ENCODE data around the gene UGT1A10.

The UGT1A10 gene

DNA sequence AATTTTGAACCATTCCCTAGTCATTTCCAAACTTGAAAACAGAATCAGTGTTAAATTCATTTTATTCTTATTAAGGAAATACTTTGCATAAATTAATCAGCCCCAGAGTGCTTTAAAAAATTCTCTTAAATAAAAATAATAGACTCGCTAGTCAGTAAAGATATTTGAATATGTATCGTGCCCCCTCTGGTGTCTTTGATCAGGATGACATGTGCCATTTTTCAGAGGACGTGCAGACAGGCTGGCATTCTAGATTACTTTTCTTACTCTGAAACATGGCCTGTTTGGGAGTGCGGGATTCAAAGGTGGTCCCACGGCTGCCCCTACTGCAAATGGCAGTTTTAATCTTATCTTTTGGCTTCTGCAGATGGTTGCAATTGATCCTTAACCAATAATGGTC lies 136.3 kb downstream of the UGT1A10 start:
- no peak for DNase-seq (ENCODE audit: low read depth, low spot score)

DNA sequence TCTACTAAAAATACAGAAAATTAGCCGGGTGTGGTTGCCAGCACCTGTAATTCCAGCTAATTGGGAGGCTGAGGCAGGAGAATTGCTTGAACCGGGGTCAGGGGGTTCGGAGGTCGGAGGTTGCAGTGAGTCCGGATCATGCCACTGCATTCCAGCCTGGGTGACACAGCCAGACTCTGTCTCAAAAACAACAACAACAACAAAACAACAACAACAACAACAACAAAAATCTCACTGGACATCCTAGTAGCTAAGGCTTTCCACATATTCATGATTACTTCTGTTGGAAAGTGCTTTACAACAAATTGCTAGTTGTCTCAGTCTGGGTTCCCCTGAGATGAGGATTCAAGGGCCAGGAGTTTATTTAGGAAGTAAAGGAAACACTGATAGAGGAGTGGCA lies 137.6 kb downstream of the UGT1A10 start:
- DNase-seq (ENCODE audit: low read depth, low spot score): no peak

DNA sequence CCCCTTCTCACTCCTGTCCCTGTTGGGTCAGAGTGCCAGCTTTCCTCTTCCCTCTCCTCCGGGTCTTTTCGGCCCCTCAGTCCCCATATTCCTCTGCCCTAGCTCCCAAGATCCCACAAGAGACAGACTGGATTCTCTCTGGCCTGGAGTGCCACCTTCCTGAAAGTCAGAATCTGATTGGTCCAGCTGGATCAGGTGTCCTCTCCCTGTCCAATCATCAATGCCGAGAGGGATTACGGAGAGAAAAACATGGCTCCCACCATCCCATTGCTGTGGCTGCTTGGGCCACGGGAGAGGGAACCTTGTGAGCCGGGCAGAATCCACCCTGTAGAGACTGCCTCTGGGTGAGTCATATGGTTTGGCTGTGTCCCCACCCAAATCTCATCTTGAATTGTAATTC lies 139.2 kb downstream of the UGT1A10 start:
- no peak for DNase-seq (ENCODE audit: low read depth, low spot score)

DNA sequence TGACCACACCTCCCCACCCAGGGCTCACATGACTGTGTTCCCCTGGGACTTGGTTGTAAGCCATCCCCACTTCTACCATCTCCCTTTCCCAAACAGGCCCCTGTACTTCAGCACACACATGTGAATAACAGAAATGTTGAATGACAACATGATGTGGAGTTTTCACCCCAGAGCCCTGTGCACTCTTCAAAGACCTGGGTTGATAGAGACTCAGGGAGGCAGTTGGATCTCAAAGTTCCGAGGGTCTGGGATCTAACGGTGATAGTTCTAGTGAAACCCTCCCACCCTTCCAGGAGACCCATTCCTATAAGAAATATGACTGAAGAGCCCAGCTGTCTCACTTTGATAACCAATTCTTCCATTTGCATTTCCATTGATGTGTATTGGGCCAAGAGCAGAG lies 141.8 kb downstream of the UGT1A10 start, which contains the start of gene MROH2A:
Gene MROH2A, plus strand, starts transcription at position 301 of the 400 bp plus-strand sequence. CDS start 1,029 bp downstream, outside the sequence.
- DNase-seq (ENCODE audit: low read depth, low spot score): no peak

DNA sequence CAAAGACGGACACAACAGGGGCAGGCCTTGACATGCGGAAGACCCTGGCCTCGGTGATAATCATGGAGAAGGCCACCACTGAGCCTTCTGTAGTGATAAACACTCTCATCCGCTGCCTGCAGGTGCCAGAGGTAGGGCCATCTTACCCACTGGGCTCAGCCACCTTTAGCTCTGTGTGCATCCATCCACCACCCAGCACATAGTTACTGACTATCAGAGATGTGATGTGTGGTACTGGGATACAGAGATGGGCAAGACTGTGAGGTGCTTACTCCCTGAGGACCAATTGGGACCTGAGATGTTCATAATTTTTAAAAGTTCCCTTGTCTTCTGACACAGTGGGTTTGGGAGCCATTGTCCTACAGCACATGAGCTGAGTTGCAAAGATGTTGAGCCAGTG lies 143.5 kb downstream of the UGT1A10 start:
- no peak for DNase-seq (ENCODE audit: low read depth, low spot score)

DNA sequence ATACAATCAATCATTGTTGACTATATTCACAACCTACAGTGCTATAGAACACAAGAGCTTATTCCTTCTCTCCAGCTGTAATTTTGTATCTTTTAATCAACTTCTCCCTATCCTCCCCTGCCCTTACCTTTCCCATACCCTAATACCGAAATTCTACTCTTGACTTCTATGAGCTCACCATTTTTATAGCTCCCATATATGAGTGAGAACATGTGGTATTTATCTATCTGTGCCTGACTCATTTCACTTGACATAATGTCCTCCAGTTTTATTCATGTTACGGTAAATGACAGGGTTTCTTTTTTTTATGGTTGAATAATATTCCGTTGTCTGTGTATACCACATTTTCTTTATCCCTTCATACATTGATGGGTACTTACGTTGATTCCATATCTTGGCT lies 144.5 kb downstream of the UGT1A10 start:
- DNase-seq (ENCODE audit: low read depth, low spot score): no peak

DNA sequence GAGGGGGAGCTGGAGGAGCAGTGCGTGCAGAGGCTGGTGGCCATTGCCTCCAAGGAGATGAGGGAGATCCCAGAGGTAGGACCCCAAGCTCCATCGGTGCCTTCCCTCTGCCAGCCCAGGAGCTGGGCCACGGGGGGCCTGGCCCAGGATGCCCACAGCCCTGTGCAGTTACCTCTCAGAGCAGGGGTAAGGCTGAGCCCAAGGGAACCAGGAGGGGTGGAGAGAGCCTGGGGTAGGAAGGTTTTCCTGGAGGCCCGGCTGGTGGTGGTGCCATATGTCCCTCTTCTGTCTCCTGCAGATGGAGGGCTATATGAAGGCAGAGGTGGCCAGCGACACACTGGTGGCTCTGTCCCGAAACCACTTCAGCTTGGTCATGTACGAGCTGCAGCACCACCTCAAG lies 153.3 kb downstream of the UGT1A10 start:
- no peak for DNase-seq (ENCODE audit: low read depth, low spot score)

DNA sequence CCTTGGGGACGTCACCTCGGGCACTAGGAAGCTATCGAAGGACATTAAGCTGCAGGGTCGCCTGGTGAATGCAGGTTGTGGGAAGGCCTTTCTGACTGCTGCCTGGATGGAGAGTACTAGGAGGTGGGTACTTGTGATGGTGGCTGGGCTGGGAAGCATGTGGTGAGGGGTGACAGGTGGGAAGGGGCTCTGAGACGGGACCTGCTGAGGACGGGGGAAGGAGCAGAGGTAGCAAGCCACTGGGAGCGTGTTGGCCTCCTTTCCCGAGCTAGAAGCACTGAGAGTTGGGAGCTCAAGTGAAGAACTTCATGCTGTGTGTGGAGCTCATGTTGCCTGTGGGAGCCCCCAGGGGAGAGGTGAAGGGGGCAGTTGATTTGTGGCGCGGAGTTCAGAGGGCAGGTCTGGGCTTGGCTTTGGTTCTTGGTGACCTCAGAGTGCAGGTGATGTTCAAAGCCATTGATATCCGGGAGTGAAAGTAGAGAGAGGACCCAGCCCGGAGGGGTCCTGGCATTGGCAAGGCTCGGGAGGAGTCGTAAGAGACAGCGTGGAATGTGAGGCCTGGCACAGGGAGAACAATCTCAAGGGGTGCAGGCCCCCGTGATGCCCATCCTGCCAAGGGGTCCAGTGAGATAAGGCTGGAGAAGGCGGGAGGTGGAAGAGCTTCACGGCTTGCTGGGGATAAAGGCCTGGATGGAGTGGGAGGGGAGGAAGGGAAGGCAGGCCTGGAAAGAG lies 155.1 kb downstream of the UGT1A10 start:
- no peak for DNase-seq (ENCODE audit: low read depth, low spot score)

DNA sequence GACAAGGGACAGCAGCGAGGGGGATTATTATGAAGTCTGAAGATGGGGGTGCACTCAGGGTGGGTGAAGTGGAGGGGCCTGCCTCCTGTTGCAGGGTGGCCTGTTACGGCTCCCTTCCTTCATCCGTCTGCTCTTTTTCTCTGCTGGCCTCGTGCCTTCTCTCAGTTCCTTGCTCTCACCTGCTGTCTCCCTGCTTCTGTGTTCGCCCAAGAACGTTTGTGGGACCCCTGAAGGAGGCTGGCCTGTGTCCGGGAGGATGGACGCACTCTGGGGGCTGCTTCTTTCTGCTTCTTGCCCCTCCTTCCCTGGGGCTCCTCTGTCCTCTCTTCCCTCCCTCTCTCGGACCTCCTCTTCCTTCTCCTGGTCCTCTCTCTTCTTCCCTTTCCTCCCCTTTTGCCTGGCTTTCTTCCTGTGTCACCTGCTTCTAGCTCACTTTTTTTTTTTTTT lies 155.7 kb downstream of the UGT1A10 start:
- no peak for DNase-seq (ENCODE audit: low read depth, low spot score)

DNA sequence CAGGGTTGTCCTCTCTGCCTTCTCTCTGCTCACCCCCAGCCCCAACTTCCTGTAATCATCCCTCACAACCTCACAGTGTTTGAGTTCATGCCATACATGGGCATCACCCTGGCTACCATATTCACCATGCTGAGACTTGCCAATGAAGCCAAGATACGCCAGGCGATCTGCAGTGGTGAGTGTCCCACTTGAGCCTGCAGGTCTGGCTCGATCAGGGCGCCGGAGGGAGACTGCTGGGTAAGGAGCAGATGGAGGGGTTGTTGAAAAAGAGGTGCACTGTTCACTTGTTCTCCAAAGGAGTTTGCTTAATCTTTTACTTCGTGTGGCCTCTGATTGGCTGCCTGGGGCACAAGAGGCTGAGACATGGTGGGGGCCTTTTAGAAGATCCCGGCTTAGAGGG lies 156.5 kb downstream of the UGT1A10 start:
- no peak for DNase-seq (ENCODE audit: low read depth, low spot score)

DNA sequence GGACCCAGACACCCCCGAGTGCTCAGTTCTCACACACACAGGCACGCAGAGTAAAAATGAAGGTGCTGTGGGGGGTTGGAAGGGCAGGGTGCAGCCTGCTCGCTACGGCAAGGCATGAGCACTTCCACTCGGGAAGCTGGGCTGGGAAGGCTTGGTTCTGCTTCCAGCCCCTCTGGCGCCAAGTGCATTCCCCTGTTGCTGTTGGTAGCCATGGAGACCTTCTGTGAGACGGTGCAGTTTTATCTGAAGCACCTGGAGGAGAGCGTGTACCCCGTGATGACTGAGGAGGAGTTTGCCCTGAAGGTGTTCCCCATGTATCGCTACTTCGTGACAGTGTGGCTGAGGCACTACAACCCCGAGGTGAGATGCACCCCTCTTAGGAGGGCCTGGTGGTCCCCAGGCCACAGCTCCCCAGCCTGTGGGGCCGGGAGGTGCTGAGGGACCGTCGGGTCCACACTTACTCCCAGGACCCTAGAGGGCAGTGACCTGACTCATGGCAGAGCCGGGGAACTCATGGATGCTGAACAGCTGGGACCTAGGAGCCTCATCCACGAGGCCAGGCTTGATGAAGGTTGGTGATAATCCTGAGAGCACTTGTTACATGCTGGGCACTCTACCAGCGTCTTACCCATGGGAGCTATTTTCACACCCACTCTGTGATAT lies 157.3 kb downstream of the UGT1A10 start:
- no peak for DNase-seq (ENCODE audit: low read depth, low spot score)

DNA sequence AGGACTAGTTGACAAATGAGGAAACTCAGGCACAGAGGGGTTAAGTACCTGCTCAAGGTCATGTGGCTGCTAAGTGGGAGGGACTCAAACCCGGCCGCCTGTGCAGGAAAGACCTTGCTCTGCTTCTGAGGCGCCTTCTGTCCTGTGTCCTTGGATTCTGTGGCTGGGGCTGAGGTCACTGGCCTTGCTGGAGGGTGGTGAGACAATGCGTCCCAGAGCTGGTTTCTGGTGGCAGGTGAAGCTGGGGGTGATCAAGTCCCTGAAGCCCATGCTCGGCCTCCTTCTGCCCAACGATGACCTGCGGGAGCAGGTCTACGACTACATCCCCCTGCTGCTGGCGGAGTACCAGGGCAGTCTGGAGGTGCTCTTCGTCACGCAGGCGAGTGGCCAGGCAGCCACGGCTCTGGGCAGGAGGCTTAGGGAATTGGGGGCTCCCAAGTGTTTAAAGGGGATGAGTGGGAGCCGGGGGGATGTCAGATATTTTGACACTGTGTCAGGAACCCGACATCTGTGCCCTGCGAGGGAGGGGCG lies 157.9 kb downstream of the UGT1A10 start:
- DNase-seq (ENCODE audit: low read depth, low spot score): no peak

DNA sequence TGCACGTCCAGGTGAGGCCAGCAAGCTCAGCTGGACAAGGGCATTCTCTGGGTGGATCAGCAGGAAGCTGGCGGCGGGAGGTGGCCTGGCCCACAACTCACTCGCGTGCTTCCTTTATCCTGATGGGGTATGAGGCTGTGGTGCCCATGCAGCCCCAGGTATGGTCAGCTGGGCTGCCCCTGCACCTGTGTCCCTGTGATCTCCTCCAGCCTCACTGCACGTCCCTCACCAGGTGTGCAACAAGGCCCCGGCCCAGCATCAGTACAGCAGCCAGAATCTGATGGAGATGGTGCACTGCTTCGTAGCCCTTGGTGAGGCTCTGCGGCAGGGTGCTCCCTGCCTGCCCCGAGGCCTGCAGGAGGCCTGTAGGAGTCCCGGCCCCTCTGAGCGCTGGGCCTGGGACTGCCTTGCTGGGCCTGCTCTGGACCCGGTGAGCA lies 159.5 kb downstream of the UGT1A10 start:
- DNase-seq (ENCODE audit: low read depth, low spot score): no peak

DNA sequence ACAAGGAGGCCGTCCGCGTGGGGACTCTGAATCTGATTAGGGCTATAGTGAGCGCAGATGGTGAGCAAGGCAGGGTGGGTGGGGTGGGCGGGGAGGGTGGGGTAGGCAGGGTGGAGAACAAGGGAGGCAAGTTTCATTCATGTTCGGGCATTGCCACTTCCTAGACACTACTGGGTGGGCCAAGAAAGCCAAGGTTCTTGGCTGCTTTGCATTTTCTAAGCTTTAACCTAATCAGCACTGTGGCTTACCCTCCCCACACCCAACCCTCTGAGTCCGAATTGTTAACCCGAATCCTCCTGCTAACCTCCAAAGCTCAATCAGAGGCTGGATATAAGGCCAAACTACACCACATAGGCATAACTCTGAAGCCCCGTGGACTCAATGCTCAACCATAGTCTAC lies 160.0 kb downstream of the UGT1A10 start:
- no peak for DNase-seq (ENCODE audit: low read depth, low spot score)

DNA sequence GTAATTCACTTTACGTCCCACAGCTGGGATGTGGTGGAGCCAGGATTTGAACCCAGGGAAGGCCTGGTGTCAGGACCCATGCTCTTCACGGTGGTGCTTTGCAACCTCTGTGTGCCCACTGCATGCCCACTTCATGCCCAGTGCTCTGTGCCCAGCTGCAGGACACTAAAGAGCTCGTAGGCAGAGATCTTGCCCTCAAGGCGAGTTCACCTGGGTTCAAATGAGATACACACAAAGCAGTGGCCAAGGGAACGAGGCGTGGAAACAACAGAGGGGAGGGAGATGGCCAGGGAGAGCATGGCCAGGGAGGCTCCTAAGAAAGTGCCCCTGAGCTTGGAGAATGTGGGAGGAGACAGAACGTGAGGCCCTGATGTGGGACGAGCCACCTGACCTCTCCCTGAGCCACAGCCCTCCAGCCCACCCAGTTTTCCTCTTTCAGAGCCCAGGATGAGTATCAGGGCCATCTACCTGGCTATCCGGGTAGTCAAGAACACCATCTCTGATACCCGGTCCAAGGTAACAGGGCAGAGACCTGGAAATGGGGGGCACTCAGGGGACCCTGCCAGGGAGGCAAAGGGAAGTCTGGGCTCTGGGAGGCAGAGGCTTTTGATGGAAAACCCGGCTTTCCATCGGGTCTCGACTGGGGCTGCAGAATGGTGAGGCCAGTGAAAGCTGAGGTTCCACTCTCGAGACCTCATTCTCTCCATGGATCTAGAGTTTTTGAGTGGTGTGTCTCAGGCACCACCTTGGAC lies 162.3 kb downstream of the UGT1A10 start:
- no peak for DNase-seq (ENCODE audit: low read depth, low spot score)

DNA sequence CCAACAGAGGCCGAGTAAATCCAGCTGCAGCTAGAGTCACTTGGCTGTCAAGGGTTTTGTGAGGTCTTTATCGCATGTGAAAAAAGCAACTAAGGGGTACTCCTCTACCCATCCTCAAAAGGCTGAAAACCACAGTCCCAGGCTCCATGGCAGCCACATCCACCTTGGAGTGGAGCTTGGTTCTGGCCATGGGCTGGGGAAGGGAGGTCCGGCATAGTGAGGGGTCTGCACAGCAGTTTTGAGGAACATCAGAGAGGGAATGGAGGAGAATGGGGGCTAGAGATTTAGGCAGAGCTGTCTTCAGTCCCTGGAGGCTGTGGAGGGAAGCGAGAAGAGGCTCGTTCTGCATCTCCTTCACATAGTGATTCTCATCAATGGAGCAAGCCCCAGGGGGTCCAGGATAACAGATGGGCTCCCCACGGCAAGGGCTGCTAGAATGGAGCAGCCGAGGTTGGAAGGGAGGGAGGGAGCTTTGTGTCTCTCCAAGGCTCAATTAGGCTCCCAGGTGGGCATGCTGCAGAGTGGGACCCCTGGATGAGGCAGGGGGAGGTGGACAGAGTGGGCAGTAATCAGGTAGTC lies 162.9 kb downstream of the UGT1A10 start:
- no peak for DNase-seq (ENCODE audit: low read depth, low spot score)

DNA sequence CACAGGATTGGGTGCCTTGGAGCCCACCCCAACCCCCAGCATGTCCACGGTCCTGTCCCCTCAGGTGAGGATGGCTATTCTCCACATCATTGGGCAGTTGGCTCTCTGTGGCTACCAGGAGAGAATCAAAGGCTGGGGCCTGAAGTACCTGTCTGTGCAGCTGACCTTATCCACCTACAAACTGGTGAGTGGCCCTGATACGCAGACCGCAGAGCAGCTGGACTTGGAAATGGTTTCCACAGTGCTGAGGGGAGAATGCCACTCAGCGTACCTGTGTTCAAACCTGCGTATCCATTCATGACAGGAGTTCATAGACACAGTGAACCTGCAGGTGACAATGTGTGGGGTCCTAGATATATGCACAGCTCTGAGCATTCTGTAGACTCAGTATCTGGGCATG lies 163.5 kb downstream of the UGT1A10 start:
- DNase-seq (ENCODE audit: low read depth, low spot score): no peak

DNA sequence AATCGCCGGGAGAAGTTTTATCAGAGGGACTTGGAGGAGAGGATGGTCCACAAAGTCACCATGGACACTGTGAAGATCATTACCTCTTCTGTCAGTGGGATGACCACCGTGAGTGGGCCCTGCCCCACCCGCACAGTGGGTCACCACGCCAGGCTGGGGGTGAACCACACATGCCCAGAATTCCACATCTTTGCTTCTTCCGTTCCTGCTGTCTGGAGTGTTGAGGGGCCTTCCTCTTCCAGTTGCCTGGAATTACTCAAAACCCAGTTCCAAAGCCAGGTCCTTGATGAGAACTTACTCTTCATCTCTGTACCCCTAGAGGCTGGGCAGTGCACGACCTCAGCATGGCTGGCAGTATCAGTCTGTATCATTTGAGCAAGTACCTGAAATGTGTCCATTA lies 164.0 kb downstream of the UGT1A10 start:
- DNase-seq (ENCODE audit: low read depth, low spot score): no peak

DNA sequence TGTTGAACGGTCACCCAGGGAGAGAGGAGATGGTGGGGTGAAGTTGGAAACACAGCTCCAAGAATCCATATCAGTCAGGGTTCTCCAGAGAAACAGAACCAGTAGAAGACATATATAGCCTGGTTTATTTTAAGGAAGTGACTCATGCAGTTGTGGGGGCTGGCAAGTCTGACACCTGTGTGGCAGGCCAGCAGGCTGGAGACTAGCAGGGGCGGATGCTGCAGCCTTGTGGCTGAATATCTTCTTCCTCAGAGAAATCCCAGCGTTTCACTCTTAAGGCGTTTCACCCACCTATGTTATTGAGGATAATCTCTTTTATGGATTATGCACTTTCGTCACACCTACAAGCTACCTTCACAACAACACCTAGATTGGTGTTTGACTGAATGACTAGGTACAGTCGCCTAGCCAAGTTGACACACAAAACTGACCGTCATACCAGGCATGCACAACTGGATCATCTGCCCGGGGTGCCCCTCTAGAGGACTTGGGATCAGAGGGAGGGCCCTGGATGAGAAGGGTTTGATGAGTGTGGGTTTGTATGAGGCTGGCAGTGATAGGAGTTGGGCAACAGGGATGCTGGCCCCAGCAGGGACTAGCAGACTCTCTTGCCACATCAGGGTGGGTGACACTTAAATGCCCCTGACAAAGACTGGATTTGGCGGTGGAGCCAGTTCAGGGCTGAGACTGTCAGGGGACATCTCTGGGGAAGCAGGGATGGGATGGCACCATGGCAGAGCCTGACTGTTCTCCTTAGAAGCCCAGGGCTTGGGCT lies 165.3 kb downstream of the UGT1A10 start:
- no peak for DNase-seq (ENCODE audit: low read depth, low spot score)

DNA sequence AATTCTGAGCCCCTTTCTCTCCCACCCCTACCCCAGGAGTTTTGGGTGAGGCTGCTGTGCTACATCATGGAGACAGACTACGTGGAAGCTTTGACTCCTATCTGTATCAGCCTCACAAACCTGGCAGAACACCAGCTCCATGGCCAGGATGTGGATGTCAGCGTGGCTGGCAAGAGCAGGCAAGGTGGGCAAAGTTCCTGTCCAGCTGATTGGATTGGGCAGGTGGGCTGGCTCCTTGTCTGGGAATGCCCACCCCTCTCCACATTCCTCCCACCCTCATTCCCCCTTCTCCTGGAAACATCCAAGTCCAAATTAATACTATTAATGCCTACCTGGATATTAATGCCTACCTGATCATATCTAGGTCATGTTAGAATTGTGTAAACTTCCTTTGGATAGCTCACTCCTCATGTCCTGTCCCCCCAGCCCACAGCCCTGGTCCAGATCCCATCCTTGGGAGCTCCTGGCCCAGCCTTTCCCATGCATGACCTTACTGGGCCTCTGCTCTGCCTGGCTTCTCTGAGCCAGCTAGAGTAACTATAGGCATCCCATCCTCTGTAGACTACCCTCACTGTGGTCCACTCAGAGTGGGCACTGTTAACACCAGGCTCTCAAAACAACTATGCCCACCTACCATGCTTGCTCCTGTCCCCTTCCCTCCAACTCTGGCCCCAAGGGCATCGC lies 166.0 kb downstream of the UGT1A10 start:
- no peak for DNase-seq (ENCODE audit: low read depth, low spot score)
